ENCODE data around the gene RIMKLA. TPM values are rescaled to one million over a fixed set of nuclear protein-coding genes. Genes with fewer than 3 reads are reported as not detected.

RIMKLA gene
- total and polyA plus RNA-seq, 2 donors (not counting 3 experiments of a cell fraction or from before 2014, with no cell fraction given) = 0.01 TPM; not detected in 1

DNA sequence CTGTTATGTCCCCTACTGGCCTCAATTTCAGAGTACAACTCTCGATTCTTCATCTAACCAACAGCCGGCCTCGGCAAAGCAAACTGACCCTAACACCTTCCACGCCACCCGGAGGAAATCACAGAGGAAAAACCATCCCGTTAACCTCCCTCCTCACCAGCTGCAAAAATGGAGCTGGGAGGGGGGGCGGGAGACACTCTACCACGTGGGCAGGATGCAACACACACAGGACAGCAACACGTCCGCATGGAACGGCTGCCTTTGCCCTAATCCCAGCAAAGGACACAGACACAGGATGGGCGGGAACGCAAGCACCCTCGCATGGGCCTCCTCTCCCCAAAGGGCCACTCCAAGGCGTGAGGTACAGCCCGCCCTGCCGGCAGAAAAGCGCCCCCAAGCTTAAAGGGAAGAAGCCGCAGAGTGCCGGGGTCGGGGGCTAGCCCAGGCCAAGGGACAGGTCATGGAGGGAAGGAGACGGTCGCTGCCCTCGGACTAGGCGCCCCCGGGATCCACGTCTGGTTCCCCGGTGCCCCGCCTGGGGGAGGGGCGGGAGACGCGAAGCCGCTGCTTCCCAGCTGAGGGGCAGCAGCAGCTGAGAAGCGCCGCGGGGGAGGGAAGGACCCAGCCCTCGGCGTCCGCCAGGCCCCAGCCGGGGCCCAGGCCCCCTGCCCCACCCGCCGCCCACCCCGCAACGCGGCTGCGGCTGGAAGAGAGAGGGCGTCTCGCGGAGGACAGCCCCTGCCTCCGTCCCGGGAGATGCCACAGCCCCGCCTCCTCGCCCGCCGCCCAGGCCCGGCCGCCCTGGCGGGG, 46.1 kb upstream of the RIMKLA start:
- POLR2A ChIA-PET = interaction anchor here (0.6 kb wide), 1 partner anchor 457 kb away, joined by 3 read pairs; no protein-coding TSS in a partner anchor
- DNase-seq (ENCODE audit: low read depth, low spot score) = peak; percentile 77

More for the DNA sequence above, 46.1 kb upstream of the RIMKLA start:
- H3K4me2 ChIP-seq (ENCODE audit: insufficient read depth, low read length) = peak overlapping the region; percentile 97
- no TSS peak for BruUV-seq (replicated peaks)
- TF ChIP-seq, protein P1, sequence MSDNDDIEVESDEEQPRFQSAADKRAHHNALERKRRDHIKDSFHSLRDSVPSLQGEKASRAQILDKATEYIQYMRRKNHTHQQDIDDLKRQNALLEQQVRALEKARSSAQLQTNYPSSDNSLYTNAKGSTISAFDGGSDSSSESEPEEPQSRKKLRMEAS (IDR thresholded peaks at IDR 0.05; ENCODE audit: insufficient read depth, insufficient read length) = peak; percentile 83
- TF ChIP-seq, protein P2, sequence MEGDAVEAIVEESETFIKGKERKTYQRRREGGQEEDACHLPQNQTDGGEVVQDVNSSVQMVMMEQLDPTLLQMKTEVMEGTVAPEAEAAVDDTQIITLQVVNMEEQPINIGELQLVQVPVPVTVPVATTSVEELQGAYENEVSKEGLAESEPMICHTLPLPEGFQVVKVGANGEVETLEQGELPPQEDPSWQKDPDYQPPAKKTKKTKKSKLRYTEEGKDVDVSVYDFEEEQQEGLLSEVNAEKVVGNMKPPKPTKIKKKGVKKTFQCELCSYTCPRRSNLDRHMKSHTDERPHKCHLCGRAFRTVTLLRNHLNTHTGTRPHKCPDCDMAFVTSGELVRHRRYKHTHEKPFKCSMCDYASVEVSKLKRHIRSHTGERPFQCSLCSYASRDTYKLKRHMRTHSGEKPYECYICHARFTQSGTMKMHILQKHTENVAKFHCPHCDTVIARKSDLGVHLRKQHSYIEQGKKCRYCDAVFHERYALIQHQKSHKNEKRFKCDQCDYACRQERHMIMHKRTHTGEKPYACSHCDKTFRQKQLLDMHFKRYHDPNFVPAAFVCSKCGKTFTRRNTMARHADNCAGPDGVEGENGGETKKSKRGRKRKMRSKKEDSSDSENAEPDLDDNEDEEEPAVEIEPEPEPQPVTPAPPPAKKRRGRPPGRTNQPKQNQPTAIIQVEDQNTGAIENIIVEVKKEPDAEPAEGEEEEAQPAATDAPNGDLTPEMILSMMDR (IDR thresholded peaks at IDR 0.05; ENCODE audit: extremely low read depth in 1 of 2, insufficient read depth in 1 of 2, low read depth in 1 of 2, low read length in 2 of 2) = no peak
- peak; percentile 72 for TF ChIP-seq MYC (IDR thresholded peaks at IDR 0.05; ENCODE audit: low read depth, low read length)
- no peaks in the 10 kb centered on the region for H3K9me1 ChIP-seq (replicated peaks; ENCODE audit: control insufficient read depth, extremely low read depth, insufficient read depth, low read length)
- H3K9me3 ChIP-seq (replicated peaks; ENCODE audit: control insufficient read depth, insufficient read depth, low read length) = no peaks in the 10 kb centered on the region
- no peaks in the 10 kb centered on the region for H3K27me3 ChIP-seq (ENCODE audit: control insufficient read depth in 2 of 2, insufficient read depth in 2 of 2, low read length in 2 of 2)
- dilution Hi-C loops (cut with MboI; ENCODE audit: extremely low pct_ligation_motif_present, low sequenced_read_pairs) (no loop called here), intact Hi-C loops (cut with micrococcal nuclease) (loop anchor here (1.0 to 10.0 kb wide), 6 partner anchors 14 to 350 kb away; partner anchors contain the start of genes CCDC30, PPIH and YBX1)
- H3K79me2 ChIP-seq (ENCODE audit: control insufficient read depth, insufficient read depth, low read length) = peaks cover 52% of the 10 kb centered on the region
- H3K36me3 ChIP-seq (ENCODE audit: control insufficient read depth in 2 of 2, extremely low read depth in 1 of 2, insufficient read depth in 2 of 2, low read length in 2 of 2) = no peaks in the 10 kb centered on the region
- H3K9ac ChIP-seq (replicated peaks; ENCODE audit: extremely low read depth, insufficient read depth, low read length) = peak overlapping the region; percentile 86
- H3K4me1 ChIP-seq (ENCODE audit: control insufficient read depth, extremely low read depth, insufficient read depth, low read length) = peaks cover 16% of the 10 kb centered on the region
- peak overlapping the region; percentile 79 to 88 (median 82) for H3K4me3 ChIP-seq (replicated peaks in 1 of 3; ENCODE audit: insufficient read depth in 1 of 3, low read depth in 1 of 3, low read length in 3 of 3)
- peak; percentile 37 for FAIRE-seq
- H3K27ac ChIP-seq (ENCODE audit: insufficient read depth, low read depth, low read length) = peak overlapping the region; percentile 68
- CTCF ChIA-PET = interaction anchor here (0.6 to 2.4 kb wide), 8 partner anchors 11 to 187 kb away, joined by 3 to 19 read pairs (median 6); no protein-coding TSS in a partner anchor
- peak overlapping the region; percentile 78 for H2AFZ ChIP-seq (ENCODE audit: low read depth, low read length)
- peaks cover 9% of the 10 kb centered on the region for H4K20me1 ChIP-seq (replicated peaks; ENCODE audit: control insufficient read depth, extremely low read depth, insufficient read depth, low read length)
